Measurements from ENCODE around the gene TNNT2. TPM values are rescaled to one million over a fixed set of nuclear protein-coding genes. Genes with fewer than 3 reads are reported as not detected.

The TNNT2 gene
- total and polyA plus RNA-seq, 2 of the 13 experiments (the other 11 are each of a cell fraction or from before 2014, with no cell fraction given): 0.20 to 0.63 TPM

GRCh38 chr1:201405484-201405831 is 28.0 kb upstream of the TNNT2 start (continued):
- TF ChIP-seq ZBTB38 (CRISPR knock-in tag; IDR thresholded peaks at IDR 0.05) (peak; percentile 65; the same call in 1 of the 2 replicates), GATAD1 (CRISPR knock-in tag; IDR thresholded peaks at IDR 0.05) (peak; percentile 35; the same call in 1 of the 2 replicates), DMAP1 (CRISPR knock-in tag; IDR thresholded peaks at IDR 0.05) (peak; percentile 21; the same call in 1 of the 2 replicates), ZKSCAN8 (CRISPR knock-in tag; IDR thresholded peaks at IDR 0.05; ENCODE audit: borderline replicate concordance) (no peak), NR2F6 (IDR thresholded peaks at IDR 0.05) (no peak), NR2F6 (CRISPR knock-in tag; IDR thresholded peaks at IDR 0.05) (0 out of 2 replicates have a peak, but pooled peaks have one; percentile 35), ETV5 (CRISPR knock-in tag; IDR thresholded peaks at IDR 0.05; ENCODE audit: borderline replicate concordance) (peak; percentile 21; the same call in 1 of the 2 replicates), RFX5 (IDR thresholded peaks at IDR 0.05; ENCODE audit: low read depth, low read length) (no peak), CTCF (CRISPR knock-in tag; IDR thresholded peaks at IDR 0.05) (no peak), MAFF (IDR thresholded peaks at IDR 0.05; ENCODE audit: low read depth, low read length) (no peak), SP4 (CRISPR knock-in tag; IDR thresholded peaks at IDR 0.05) (0 out of 2 replicates have a peak, but pooled peaks have one; percentile 44), YEATS4 (CRISPR knock-in tag; IDR thresholded peaks at IDR 0.05; ENCODE audit: borderline replicate concordance) (peak; percentile 30; the same call in 1 of the 2 replicates), HMGXB3 (CRISPR knock-in tag; IDR thresholded peaks at IDR 0.05; ENCODE audit: borderline replicate concordance) (0 out of 2 replicates have a peak, but pooled peaks have one; percentile 31), TFE3 (CRISPR knock-in tag; IDR thresholded peaks at IDR 0.05) (0 out of 2 replicates have a peak, but pooled peaks have one; percentile 31), DBP (CRISPR knock-in tag; IDR thresholded peaks at IDR 0.05; ENCODE audit: not compliant biosample characterization) (peak; percentile 57), KAT8 (CRISPR knock-in tag; IDR thresholded peaks at IDR 0.05) (peak; percentile 59; the same call in 1 of the 2 replicates), LCORL (IDR thresholded peaks at IDR 0.05) (no peak), LCORL (CRISPR knock-in tag; IDR thresholded peaks at IDR 0.05) (peak; percentile 83), RELA (CRISPR knock-in tag; IDR thresholded peaks at IDR 0.05) (no peak), HNF4G (IDR thresholded peaks at IDR 0.05; ENCODE audit: borderline replicate concordance, low read depth, low read length) (peak; percentile 29; the same call in 1 of the 2 replicates), HNF4G (CRISPR knock-in tag; IDR thresholded peaks at IDR 0.05; ENCODE audit: borderline replicate concordance, low read depth) (no peak)
